CD4-positive, alpha-beta T cell treated with Interleukin-1 beta for 1 hour (primary cell): ENCODE data around the gene TBC1D25.

ENCODE experiments used
- DNase-seq, 2 donors: peaks; one replicate each; pipeline ENCODE4 v3.0.0-alpha.2; 2020 to 2022

Gene TBC1D25

GRCh38 chrX:48539345-48540027, at the start of gene TBC1D25:
Gene TBC1D25, plus strand, starts transcription at chrX:48539714. Its CDS starts 84 bp downstream, at chrX:48539798.
- DNase-seq: peak; percentile 98 to 99

- DNase-seq: no peak
Measured at GRCh38 chrX:48489892-48490291, 49.6 kb upstream of the TBC1D25 start.

- DNase-seq: no peak
Measured at GRCh38 chrX:48490661-48491060, 48.9 kb upstream of the TBC1D25 start.

DNA sequence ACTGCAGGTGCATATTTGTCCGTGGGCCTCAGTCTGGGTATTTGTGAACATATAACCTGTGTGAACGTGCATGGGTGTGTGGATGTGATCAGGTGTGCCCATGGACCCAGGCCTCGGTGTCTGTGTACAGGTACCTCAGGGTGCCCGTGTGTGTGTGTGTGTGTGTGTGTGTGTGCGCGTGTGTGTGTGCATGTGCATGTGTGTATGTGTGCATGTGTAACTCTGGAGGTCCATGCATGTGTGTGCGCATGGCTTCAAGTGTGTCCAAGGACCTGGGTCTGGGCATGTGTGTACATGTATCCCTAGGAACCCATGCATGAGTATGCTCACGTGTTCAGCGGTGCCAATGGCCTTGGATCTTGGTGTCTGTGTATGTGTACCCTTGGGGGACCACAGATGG, 47.7 kb upstream of the TBC1D25 start:
- DNase-seq: no peak

DNA sequence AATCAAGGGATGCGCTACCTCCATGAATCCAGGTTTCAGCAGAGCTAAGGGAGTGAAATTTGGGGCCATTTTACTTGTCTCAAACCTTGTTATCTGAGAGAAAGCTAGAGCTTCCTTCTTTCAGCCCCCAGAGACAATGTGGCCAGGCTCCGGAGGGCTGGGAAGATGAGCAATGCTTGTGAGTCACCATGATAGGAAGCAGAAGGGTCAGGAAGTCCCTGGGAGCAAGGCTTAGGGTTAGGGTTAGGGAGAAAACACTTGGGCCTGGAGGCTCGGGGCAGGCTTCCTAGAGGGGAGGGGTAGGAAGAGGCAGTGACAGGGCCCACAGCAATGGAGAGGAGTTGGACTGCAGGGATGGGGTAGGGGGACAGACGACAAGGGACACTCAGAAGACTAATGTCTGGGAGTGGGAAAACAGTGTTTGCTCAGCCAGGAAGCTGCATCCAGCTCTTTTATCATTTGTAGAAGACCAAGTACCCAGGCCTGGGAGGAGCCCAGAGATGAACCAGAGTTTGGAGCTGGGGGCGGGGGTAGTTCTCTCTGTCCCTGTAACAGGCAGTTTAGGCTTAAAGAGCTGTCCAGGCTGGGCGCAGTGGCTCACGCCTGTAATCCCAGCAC, 47.1 kb upstream of the TBC1D25 start:
- no peak for DNase-seq

DNA sequence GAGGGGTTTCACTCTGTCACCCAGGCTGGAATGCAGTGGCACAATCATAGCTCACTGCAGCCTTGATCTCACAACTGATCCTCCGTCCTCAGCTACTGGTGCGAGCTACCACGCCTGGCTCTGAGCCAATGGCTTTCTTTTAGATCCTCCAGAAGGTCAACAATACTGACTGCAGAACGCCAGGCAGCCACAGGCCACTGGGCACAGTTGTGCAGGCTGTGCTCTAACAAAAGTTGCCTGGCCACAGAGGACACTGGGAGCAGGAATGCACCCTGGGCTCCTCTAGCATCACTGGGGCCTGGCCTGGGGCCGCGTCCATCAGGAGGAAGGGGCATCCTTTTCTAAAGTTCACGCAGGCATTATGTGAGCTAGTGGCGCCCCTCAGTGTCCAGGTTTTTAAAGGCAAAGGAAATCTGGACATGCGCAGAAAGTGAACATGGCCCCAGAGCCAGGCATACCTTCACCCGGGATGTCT, 45.6 kb upstream of the TBC1D25 start:
- no peak for DNase-seq

GRCh38 chrX:48496660-48497059, 42.9 kb upstream of the TBC1D25 start:
- no peak for DNase-seq

DNA sequence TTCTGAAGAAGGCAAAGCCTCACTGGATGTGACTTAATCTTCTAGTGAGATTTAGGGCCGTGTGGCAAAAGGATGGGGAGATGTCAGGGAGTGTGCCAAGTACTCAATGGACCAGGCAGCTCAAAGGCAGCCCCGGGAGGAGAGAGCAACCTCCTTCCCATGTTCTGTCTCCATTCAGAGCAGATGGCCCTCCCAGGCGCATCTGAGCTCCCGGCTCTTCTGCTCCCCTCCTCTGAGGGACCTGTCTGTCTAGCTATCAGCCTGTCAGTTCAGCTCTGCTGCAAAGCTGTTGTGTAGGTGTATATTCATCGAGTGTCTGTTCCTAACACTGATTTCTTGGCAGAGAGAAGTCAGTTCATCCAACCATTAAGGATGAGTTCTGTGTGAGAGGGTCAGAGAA, 41.6 kb upstream of the TBC1D25 start:
- no peak for DNase-seq

GRCh38 chrX:48498374-48498809, 41.1 kb upstream of the TBC1D25 start:
- no peak for DNase-seq

GRCh38 chrX:48504261-48504660, 35.3 kb upstream of the TBC1D25 start:
- DNase-seq: no peak

GRCh38 chrX:48505481-48505880, 34.0 kb upstream of the TBC1D25 start:
- DNase-seq: no peak

- no peak for DNase-seq
Measured at GRCh38 chrX:48507246-48507645, 32.3 kb upstream of the TBC1D25 start.

GRCh38 chrX:48508400-48509244, 30.9 kb upstream of the TBC1D25 start, which contains the start of gene PORCN:
Gene PORCN, plus strand, starts transcription at chrX:48508992. Its CDS starts 829 bp downstream, at chrX:48509821.
- DNase-seq: peak; percentile 80 to 81

DNA sequence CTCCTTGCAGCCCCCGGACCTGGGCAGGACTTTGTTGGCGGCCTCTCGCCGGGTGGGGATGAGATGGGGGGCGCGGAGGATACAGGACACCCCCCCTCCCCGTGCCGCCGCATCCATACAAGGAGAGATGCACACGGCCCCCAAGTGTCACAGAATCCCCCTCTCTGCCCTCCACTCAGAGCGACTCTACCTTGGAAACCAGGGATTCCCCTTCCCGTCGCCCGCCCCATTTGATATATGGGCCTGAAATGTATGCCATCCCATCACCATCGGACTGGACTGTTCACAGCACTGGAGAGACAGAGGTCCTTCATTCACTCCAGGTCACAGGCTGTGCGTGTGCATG, 30.3 kb upstream of the TBC1D25 start:
- peak in 1 of 2 donors; percentile 27 for DNase-seq

- no peak for DNase-seq
Measured at GRCh38 chrX:48509619-48510018, 29.9 kb upstream of the TBC1D25 start.

DNA sequence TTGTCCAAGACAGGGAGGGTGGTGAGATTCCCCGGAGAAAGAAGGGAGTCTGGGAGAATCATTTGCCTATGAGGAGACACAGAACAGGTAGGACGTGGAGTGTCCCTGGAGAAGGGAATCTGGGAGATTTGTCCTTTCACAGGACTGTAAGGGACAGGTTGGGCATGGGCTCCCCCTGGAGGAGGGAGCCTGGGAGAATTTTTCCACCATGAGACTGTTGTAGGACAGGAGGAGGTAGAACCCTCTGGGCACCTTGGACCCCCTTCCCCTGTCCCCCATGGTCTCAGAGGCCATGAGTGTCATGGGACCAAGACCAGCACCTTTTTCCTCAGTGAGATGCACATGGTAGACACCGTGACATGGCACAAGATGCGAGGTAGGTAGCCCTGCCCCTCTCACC, 28.0 kb upstream of the TBC1D25 start:
- no peak for DNase-seq

DNA sequence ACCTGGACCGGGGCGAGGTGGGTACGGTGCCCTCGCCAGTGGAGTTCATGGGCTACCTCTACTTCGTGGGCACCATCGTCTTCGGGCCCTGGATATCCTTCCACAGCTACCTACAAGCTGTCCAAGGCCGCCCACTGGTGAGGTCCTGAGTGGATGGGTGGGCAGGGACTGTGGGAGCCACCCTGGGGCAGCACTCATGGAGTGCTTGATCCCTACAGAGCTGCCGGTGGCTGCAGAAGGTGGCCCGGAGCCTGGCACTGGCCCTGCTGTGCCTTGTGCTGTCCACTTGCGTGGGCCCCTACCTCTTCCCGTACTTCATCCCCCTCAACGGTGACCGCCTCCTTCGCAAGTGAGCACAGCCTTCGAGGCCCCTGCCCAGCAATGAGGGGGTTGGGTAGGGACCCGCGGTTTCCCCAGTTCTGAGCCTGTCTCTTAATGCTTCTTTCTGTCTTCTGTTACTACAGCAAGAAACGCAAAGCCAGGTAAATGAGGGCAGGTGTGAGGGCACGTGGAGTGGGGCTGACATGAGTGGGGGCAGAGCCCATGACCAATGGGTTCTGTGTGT, 27.1 kb upstream of the TBC1D25 start:
- no peak for DNase-seq

DNA sequence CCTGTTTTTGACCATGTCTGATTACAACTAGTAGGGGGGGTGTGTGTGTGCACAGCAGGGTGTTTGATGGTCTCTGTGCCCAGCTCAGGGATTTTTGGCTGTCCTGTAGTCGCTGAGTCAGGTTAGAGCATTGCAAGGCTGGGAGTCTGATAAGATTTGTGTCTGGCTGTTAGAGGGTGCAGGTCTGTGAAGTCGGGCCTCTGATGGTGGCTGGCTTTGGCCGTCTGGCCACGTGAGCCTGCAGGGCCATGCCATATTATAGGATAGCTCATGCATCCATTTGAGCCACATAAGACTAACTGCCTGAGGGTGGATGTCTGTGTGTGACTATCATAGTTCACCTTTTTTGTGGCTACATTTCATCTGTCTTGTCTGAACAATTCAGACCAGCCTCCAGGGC, 25.8 kb upstream of the TBC1D25 start:
- no peak for DNase-seq

DNA sequence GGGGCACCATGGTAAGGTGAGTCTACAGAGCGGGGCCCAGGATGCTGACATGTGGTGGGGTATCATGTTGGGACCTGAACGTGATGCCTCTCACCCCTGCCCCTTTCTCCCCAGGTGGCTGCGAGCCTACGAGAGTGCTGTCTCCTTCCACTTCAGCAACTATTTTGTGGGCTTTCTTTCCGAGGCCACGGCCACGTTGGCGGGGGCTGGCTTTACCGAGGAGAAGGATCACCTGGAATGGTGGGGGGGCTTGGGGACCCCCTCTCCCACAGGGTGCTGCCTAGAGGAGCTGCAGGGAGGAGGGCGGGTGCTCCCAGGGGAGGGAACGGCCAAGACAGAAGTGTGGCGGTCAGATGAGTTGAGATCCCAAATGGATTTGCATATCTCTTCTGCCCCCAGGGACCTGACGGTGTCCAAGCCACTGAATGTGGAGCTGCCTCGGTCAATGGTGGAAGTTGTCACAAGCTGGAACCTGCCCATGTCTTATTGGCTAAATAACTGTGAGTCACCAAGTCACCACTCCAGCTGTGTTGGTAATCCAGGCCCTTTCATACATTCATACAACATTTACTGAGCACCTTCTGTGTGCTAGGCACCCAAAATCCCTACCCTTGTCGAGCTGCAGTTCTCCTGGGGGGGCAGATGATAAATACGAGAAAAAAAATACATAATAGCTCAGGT, 25.2 kb upstream of the TBC1D25 start:
- no peak for DNase-seq

GRCh38 chrX:48514868-48515460, 24.6 kb upstream of the TBC1D25 start:
- DNase-seq: no peak

GRCh38 chrX:48515842-48516241, 23.7 kb upstream of the TBC1D25 start:
- no peak for DNase-seq

DNA sequence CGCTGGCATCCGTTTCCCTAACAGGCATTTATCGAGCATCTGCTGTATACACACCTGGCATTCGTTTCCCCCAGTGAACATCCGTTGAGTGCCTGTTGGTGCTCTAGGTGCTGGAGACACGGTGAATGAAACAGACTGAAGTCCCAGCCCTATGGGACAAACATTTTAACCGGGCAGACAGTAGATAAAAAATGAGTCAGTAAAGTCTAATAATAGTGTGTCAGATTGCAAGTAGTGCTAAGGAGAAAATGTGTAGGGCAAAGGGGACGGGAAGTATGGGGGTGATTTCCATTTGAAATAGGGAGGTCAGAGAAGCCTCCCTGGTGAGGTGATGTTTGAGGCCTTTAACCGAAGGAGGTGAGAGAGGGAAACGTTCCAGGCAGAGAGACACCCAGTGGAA, 23.2 kb upstream of the TBC1D25 start:
- no peak for DNase-seq
